ENCODE data around the gene PIK3CD. TPM values are rescaled to one million over a fixed set of nuclear protein-coding genes. Genes with fewer than 3 reads are reported as not detected.

PIK3CD gene
- total and polyA plus RNA-seq, 2 experiments from 2014 or later, result 6.6 to 32.1 TPM

DNA sequence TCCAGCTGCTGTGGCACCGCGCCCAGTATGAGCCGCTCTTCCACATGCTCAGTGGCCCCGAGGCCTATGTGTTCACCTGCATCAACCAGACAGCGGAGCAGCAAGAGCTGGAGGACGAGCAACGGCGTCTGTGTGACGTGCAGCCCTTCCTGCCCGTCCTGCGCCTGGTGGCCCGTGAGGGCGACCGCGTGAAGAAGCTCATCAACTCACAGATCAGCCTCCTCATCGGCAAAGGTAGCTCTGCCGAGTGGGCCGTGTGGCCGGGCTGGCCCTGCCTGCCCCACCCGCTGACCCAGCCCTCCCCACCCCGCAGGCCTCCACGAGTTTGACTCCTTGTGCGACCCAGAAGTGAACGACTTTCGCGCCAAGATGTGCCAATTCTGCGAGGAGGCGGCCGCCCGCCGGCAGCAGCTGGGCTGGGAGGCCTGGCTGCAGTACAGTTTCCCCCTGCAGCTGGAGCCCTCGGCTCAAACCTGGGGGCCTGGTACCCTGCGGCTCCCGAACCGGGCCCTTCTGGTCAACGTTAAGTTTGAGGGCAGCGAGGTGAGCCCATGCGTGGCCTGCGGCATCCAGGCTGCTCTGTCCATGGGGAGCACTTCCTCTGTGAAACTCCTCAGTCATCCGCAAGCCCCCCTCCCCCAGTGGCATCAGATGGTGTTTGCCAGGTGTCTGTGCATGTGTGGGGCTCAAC lies 64.2 kb downstream of the PIK3CD start:
- Histone ChIP-seq H3K79me2 (replicated peaks; ENCODE audit: insufficient read depth) (no peaks in the 10 kb centered on the region), H3K4me3 (no peak overlapping the region), H2AFZ (no peak overlapping the region), H3F3A (replicated peaks; ENCODE audit: low read depth) (no peaks in the 10 kb centered on the region), H3K4me1 (ENCODE audit: insufficient read depth) (peaks cover 22% of the 10 kb centered on the region), H3K36me3 (ENCODE audit: insufficient read depth) (no peaks in the 10 kb centered on the region), H3K27me3 (ENCODE audit: insufficient read depth) (no peaks in the 10 kb centered on the region), H4K20me1 (replicated peaks; ENCODE audit: insufficient read depth) (no peaks in the 10 kb centered on the region), H3K9me2 (ENCODE audit: insufficient read depth) (no peaks in the 10 kb centered on the region), H3K27ac (ENCODE audit: low read depth) (no peak overlapping the region), H3K4me2 (no peak overlapping the region)
- no peak for DNase-seq (ENCODE audit: low spot score)
- ATAC-seq, result no peak
- H3K27ac Mint-ChIP-seq, result no peak overlapping the region
- TF ChIP-seq CREB1 (CRISPR knock-in tag; IDR thresholded peaks at IDR 0.05; ENCODE audit: low read depth) (no peak), EZH2 (IDR thresholded peaks at IDR 0.05; ENCODE audit: low read depth, unreplicated experiment) (no peak), STAT1 (IDR thresholded peaks at IDR 0.05; ENCODE audit: unreplicated experiment) (no peak)
- TF ChIP-seq, protein P1, sequence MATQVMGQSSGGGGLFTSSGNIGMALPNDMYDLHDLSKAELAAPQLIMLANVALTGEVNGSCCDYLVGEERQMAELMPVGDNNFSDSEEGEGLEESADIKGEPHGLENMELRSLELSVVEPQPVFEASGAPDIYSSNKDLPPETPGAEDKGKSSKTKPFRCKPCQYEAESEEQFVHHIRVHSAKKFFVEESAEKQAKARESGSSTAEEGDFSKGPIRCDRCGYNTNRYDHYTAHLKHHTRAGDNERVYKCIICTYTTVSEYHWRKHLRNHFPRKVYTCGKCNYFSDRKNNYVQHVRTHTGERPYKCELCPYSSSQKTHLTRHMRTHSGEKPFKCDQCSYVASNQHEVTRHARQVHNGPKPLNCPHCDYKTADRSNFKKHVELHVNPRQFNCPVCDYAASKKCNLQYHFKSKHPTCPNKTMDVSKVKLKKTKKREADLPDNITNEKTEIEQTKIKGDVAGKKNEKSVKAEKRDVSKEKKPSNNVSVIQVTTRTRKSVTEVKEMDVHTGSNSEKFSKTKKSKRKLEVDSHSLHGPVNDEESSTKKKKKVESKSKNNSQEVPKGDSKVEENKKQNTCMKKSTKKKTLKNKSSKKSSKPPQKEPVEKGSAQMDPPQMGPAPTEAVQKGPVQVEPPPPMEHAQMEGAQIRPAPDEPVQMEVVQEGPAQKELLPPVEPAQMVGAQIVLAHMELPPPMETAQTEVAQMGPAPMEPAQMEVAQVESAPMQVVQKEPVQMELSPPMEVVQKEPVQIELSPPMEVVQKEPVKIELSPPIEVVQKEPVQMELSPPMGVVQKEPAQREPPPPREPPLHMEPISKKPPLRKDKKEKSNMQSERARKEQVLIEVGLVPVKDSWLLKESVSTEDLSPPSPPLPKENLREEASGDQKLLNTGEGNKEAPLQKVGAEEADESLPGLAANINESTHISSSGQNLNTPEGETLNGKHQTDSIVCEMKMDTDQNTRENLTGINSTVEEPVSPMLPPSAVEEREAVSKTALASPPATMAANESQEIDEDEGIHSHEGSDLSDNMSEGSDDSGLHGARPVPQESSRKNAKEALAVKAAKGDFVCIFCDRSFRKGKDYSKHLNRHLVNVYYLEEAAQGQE (IDR thresholded peaks at IDR 0.05; ENCODE audit: unreplicated experiment), result no peak
- H3K36me3 Mint-ChIP-seq (ENCODE audit: low read depth), result peaks cover 11% of the 10 kb centered on the region; the same call in 2 of the 3 replicates
- H3K4me3 Mint-ChIP-seq, result no peak overlapping the region
- no peaks in the 10 kb centered on the region for H3K9me3 Mint-ChIP-seq
- peaks cover 18% of the 10 kb centered on the region for H3K27me3 Mint-ChIP-seq (ENCODE audit: insufficient read depth, low read depth, poor library complexity)
- H3K4me1 Mint-ChIP-seq, result peaks cover 30% of the 10 kb centered on the region

DNA sequence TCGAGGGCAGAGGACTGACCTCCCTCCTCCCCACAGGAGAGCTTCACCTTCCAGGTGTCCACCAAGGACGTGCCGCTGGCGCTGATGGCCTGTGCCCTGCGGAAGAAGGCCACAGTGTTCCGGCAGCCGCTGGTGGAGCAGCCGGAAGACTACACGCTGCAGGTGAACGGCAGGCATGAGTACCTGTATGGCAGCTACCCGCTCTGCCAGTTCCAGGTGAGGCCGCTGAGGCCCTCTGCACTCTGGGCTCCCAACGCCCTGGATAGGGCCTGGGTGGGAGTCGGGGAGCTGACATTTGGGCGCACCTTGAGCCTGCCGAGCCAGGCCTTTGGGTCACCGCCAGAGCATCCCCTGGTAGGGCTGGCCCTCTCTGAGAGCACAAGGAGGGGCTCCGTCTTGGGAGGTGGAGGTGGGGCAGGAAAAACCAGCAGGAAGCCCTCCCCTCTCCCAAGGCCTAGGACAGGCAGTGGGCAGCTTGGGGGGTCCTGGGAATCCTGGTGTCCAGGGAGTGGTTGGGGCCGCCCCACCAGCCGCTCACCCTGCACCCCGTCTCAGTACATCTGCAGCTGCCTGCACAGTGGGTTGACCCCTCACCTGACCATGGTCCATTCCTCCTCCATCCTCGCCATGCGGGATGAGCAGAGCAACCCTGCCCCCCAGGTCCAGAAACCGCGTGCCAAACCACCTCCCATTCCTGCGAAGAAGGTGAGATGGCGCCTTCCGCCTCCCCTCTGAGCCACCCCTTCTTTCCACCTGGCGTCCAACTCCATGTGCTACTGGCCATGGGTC lies 65.1 kb downstream of the PIK3CD start:
- no peak for ATAC-seq
- no peak overlapping the region for H3K4me2 ChIP-seq
- H3K27ac ChIP-seq (ENCODE audit: low read depth), result 0 out of 2 replicates have a peak overlapping the region, but pooled peaks have one; percentile 67
- no peaks in the 10 kb centered on the region for H3K79me2 ChIP-seq (replicated peaks; ENCODE audit: insufficient read depth)
- H3F3A ChIP-seq (replicated peaks; ENCODE audit: low read depth), result peaks cover 6% of the 10 kb centered on the region; the same call in 1 of the 2 replicates
- no peaks in the 10 kb centered on the region for H4K20me1 ChIP-seq (replicated peaks; ENCODE audit: insufficient read depth)
- H3K9me3 Mint-ChIP-seq, result no peaks in the 10 kb centered on the region
- H3K4me3 Mint-ChIP-seq, result no peak overlapping the region
- no peak for DNase-seq (ENCODE audit: low spot score)
- H3K9me2 ChIP-seq (ENCODE audit: insufficient read depth), result no peaks in the 10 kb centered on the region
- H3K4me1 ChIP-seq (ENCODE audit: insufficient read depth), result peaks cover 22% of the 10 kb centered on the region
- peaks cover 18% of the 10 kb centered on the region for H3K27me3 Mint-ChIP-seq (ENCODE audit: insufficient read depth, low read depth, poor library complexity)
- H2AFZ ChIP-seq, result no peak overlapping the region
- H3K36me3 ChIP-seq (ENCODE audit: insufficient read depth), result no peaks in the 10 kb centered on the region
- peaks cover 4% of the 10 kb centered on the region; the same call in 2 of the 3 replicates for H3K36me3 Mint-ChIP-seq (ENCODE audit: low read depth)
- peaks cover 33% of the 10 kb centered on the region for H3K4me1 Mint-ChIP-seq
- H3K27ac Mint-ChIP-seq, result no peak overlapping the region
- H3K27me3 ChIP-seq (ENCODE audit: insufficient read depth), result no peaks in the 10 kb centered on the region
- no peak overlapping the region for H3K4me3 ChIP-seq
- no peak for TF ChIP-seq ZNF331 (CRISPR knock-in tag; IDR thresholded peaks at IDR 0.05; ENCODE audit: low read depth)
- no peak for TF ChIP-seq JUNB (IDR thresholded peaks at IDR 0.05; ENCODE audit: unreplicated experiment)
- TF ChIP-seq EZH2phosphoT487 (IDR thresholded peaks at IDR 0.05; ENCODE audit: unreplicated experiment), result no peak
- no peak for TF ChIP-seq ZNF114 (CRISPR knock-in tag; IDR thresholded peaks at IDR 0.05)
- TF ChIP-seq, protein P2, sequence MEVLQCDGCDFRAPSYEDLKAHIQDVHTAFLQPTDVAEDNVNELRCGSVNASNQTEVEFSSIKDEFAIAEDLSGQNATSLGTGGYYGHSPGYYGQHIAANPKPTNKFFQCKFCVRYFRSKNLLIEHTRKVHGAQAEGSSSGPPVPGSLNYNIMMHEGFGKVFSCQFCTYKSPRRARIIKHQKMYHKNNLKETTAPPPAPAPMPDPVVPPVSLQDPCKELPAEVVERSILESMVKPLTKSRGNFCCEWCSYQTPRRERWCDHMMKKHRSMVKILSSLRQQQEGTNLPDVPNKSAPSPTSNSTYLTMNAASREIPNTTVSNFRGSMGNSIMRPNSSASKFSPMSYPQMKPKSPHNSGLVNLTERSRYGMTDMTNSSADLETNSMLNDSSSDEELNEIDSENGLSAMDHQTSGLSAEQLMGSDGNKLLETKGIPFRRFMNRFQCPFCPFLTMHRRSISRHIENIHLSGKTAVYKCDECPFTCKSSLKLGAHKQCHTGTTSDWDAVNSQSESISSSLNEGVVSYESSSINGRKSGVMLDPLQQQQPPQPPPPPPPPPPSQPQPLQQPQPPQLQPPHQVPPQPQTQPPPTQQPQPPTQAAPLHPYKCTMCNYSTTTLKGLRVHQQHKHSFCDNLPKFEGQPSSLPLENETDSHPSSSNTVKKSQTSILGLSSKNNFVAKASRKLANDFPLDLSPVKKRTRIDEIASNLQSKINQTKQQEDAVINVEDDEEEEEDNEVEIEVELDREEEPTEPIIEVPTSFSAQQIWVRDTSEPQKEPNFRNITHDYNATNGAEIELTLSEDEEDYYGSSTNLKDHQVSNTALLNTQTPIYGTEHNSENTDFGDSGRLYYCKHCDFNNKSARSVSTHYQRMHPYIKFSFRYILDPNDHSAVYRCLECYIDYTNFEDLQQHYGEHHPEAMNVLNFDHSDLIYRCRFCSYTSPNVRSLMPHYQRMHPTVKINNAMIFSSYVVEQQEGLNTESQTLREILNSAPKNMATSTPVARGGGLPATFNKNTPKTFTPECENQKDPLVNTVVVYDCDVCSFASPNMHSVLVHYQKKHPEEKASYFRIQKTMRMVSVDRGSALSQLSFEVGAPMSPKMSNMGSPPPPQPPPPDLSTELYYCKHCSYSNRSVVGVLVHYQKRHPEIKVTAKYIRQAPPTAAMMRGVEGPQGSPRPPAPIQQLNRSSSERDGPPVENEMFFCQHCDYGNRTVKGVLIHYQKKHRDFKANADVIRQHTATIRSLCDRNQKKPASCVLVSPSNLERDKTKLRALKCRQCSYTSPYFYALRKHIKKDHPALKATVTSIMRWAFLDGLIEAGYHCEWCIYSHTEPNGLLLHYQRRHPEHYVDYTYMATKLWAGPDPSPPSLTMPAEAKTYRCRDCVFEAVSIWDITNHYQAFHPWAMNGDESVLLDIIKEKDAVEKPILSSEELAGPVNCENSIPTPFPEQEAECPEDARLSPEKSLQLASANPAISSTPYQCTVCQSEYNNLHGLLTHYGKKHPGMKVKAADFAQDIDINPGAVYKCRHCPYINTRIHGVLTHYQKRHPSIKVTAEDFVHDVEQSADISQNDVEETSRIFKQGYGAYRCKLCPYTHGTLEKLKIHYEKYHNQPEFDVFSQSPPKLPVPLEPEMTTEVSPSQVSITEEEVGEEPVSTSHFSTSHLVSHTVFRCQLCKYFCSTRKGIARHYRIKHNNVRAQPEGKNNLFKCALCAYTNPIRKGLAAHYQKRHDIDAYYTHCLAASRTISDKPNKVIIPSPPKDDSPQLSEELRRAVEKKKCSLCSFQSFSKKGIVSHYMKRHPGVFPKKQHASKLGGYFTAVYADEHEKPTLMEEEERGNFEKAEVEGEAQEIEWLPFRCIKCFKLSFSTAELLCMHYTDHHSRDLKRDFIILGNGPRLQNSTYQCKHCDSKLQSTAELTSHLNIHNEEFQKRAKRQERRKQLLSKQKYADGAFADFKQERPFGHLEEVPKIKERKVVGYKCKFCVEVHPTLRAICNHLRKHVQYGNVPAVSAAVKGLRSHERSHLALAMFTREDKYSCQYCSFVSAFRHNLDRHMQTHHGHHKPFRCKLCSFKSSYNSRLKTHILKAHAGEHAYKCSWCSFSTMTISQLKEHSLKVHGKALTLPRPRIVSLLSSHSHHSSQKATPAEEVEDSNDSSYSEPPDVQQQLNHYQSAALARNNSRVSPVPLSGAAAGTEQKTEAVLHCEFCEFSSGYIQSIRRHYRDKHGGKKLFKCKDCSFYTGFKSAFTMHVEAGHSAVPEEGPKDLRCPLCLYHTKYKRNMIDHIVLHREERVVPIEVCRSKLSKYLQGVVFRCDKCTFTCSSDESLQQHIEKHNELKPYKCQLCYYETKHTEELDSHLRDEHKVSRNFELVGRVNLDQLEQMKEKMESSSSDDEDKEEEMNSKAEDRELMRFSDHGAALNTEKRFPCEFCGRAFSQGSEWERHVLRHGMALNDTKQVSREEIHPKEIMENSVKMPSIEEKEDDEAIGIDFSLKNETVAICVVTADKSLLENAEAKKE (CRISPR knock-in tag; IDR thresholded peaks at IDR 0.05), result no peak
